ENCODE results near the gene SUGP2. TPM values are rescaled to one million over a fixed set of nuclear protein-coding genes. Genes with fewer than 3 reads are reported as not detected.

The SUGP2 gene
- total RNA-seq, 1 experiment from 2014 or later, result 48.9 TPM

GRCh38 chr19:19079571-19079970 lies 46.3 kb upstream of the SUGP2 start:
- no peaks in the 10 kb centered on the region for H3K27me3 ChIP-seq (ENCODE audit: low read length)
- no peaks in the 10 kb centered on the region for H3K36me3 ChIP-seq (ENCODE audit: low read depth, low read length)
- POLR2A ChIA-PET (ENCODE audit: unreplicated experiment), result no interaction called here
- BruUV-seq (replicated peaks), result no TSS peak
- TF ChIP-seq CTCF (conservative IDR thresholded peaks at IDR 0.05; ENCODE audit: low read depth, low read length) (no peak), EZH2phosphoT487 (IDR thresholded peaks at IDR 0.05; ENCODE audit: borderline replicate concordance, low read length) (no peak), EZH2 (IDR thresholded peaks at IDR 0.05; ENCODE audit: low read length, unreplicated experiment) (no peak)
- no peak overlapping the region for H3K4me2 ChIP-seq (ENCODE audit: low read length)
- no peak for ATAC-seq
- no peaks in the 10 kb centered on the region for H3F3A ChIP-seq (ENCODE audit: low read length, unreplicated experiment)
- no peak overlapping the region for H3K9ac ChIP-seq (ENCODE audit: low read length)
- intact Hi-C loops (cut with micrococcal nuclease), result no loop called here
- no peaks in the 10 kb centered on the region for H3K79me2 ChIP-seq (ENCODE audit: low read length)
- no peak overlapping the region for H3K4me3 ChIP-seq (ENCODE audit: low read length)
- CTCF ChIA-PET, result no interaction called here
- no peak overlapping the region for H2AFZ ChIP-seq (ENCODE audit: low read length)
- no peaks in the 10 kb centered on the region for H3K4me1 ChIP-seq (ENCODE audit: insufficient read depth, low read length)
- no peaks in the 10 kb centered on the region for H3K9me2 ChIP-seq (replicated peaks; ENCODE audit: low read length)
- no peak overlapping the region for H3K27ac ChIP-seq (ENCODE audit: low read length)
- DNase-seq, result no peak
- H4K20me1 ChIP-seq (ENCODE audit: low read length), result no peaks in the 10 kb centered on the region
- no peaks in the 10 kb centered on the region for H3K9me3 ChIP-seq (ENCODE audit: low read length)

- Histone ChIP-seq H2AFZ (ENCODE audit: low read length) (no peak overlapping the region), H3K9ac (ENCODE audit: low read length) (no peak overlapping the region), H3K9me3 (ENCODE audit: low read length) (no peaks in the 10 kb centered on the region), H3K9me2 (replicated peaks; ENCODE audit: low read length) (no peaks in the 10 kb centered on the region), H3K4me3 (ENCODE audit: low read length) (no peak overlapping the region), H4K20me1 (ENCODE audit: low read length) (no peaks in the 10 kb centered on the region), H3K4me1 (ENCODE audit: insufficient read depth, low read length) (no peaks in the 10 kb centered on the region), H3F3A (ENCODE audit: low read length, unreplicated experiment) (no peaks in the 10 kb centered on the region), H3K27me3 (ENCODE audit: low read length) (no peaks in the 10 kb centered on the region), H3K36me3 (ENCODE audit: low read depth, low read length) (no peaks in the 10 kb centered on the region), H3K4me2 (ENCODE audit: low read length) (no peak overlapping the region), H3K27ac (ENCODE audit: low read length) (no peak overlapping the region), H3K79me2 (ENCODE audit: low read length) (no peaks in the 10 kb centered on the region)
- DNase-seq (no peak), ATAC-seq (no peak)
- ChIA-PET CTCF (no interaction called here), POLR2A (ENCODE audit: unreplicated experiment) (no interaction called here)
- BruUV-seq (replicated peaks), result no TSS peak
- intact Hi-C loops (cut with micrococcal nuclease), result no loop called here
- TF ChIP-seq EZH2 (IDR thresholded peaks at IDR 0.05; ENCODE audit: low read length, unreplicated experiment) (no peak), EZH2phosphoT487 (IDR thresholded peaks at IDR 0.05; ENCODE audit: borderline replicate concordance, low read length) (no peak), CTCF (conservative IDR thresholded peaks at IDR 0.05; ENCODE audit: low read depth, low read length) (no peak)
Observed at GRCh38 chr19:19078801-19079200, 45.5 kb upstream of the SUGP2 start.

GRCh38 chr19:19077103-19077502 lies 43.8 kb upstream of the SUGP2 start:
- ChIA-PET CTCF (no interaction called here), POLR2A (ENCODE audit: unreplicated experiment) (no interaction called here)
- Histone ChIP-seq H3F3A (ENCODE audit: low read length, unreplicated experiment) (no peaks in the 10 kb centered on the region), H3K9me3 (ENCODE audit: low read length) (no peaks in the 10 kb centered on the region), H3K4me3 (ENCODE audit: low read length) (no peak overlapping the region), H3K27me3 (ENCODE audit: low read length) (no peaks in the 10 kb centered on the region), H3K4me2 (ENCODE audit: low read length) (no peak overlapping the region), H3K9me2 (replicated peaks; ENCODE audit: low read length) (no peaks in the 10 kb centered on the region), H3K4me1 (ENCODE audit: insufficient read depth, low read length) (no peaks in the 10 kb centered on the region), H3K27ac (ENCODE audit: low read length) (no peak overlapping the region), H4K20me1 (ENCODE audit: low read length) (no peaks in the 10 kb centered on the region), H3K79me2 (ENCODE audit: low read length) (no peaks in the 10 kb centered on the region), H2AFZ (ENCODE audit: low read length) (no peak overlapping the region), H3K9ac (ENCODE audit: low read length) (no peak overlapping the region), H3K36me3 (ENCODE audit: low read depth, low read length) (no peaks in the 10 kb centered on the region)
- BruUV-seq (replicated peaks), result no TSS peak
- intact Hi-C loops (cut with micrococcal nuclease), result no loop called here
- TF ChIP-seq EZH2 (IDR thresholded peaks at IDR 0.05; ENCODE audit: low read length, unreplicated experiment), result no peak
- TF ChIP-seq CTCF (conservative IDR thresholded peaks at IDR 0.05; ENCODE audit: low read depth, low read length), result no peak
- no peak for TF ChIP-seq EZH2phosphoT487 (IDR thresholded peaks at IDR 0.05; ENCODE audit: borderline replicate concordance, low read length)
- ATAC-seq (no peak), DNase-seq (no peak)

Measured in PC-3 (cell line).